PC-9 (cell line): ENCODE results near the gene ZBTB7C. TPM values are rescaled to one million over a fixed set of nuclear protein-coding genes. Genes with fewer than 3 reads are reported as not detected.

ENCODE experiments used
- BruUV-seq: library from RNA; stranded (reverse); fragments of 400-500 nt; replicated peaks from 2 replicates; lab custom pipeline; 2021; lab: Mats Ljungman, UMichigan
- CTCF ChIA-PET: fragments of 300-600 bp; sonication (Branson Sonifier 250); formaldehyde crosslinking; loops from one replicate; lab custom pipeline; 2022; ENCODE audit warnings: antibody characterized with exemption; lab: Charles Lee
- POLR2A ChIA-PET: fragments of 300-600 bp; sonication (Branson Sonifier 250); formaldehyde crosslinking; loops from one replicate; lab custom pipeline; 2022; ENCODE audit warnings: antibody characterized with exemption; ENCODE audit not compliant: unreplicated experiment; lab: Charles Lee
- DNase-seq, 2 experiments: peaks; one replicate each; pipeline versions ENCODE4 v3.0.0 to v3.0.0-alpha.2; 2015 to 2022; ENCODE audit warnings: mixed read lengths in 1 of 2
- H2AFZ ChIP-seq: fragments of 200-600 bp; sonication (generic); 2 replicates; pipeline ENCODE4 v1.8.1; 2017; ENCODE audit warnings: antibody characterized with exemption
- H3F3A ChIP-seq: fragments of 200-600 bp; sonication (generic); 2 replicates; pipeline ENCODE4 v1.8.1; 2017; ENCODE audit warnings: antibody characterized with exemption, mild to moderate bottlenecking, low read depth; ENCODE audit not compliant: insufficient read depth
- H3K27ac ChIP-seq: fragments of 200-600 bp; sonication (generic); 2 replicates; pipeline ENCODE4 v1.6.1; 2016; ENCODE audit warnings: mixed run types
- H3K27me3 ChIP-seq: fragments of 200-600 bp; sonication (generic); 2 replicates; pipeline ENCODE4 v1.6.1; 2016; ENCODE audit warnings: low read depth, mixed run types; ENCODE audit not compliant: insufficient read depth
- H3K36me3 ChIP-seq: fragments of 200-600 bp; sonication (generic); 2 replicates; pipeline ENCODE4 v1.6.1; 2016; ENCODE audit warnings: low read depth, mixed run types
- H3K4me1 ChIP-seq: fragments of 200-600 bp; sonication (generic); replicated peaks from 2 replicates; pipeline ENCODE4 v1.6.1; 2016; ENCODE audit warnings: mixed run types; ENCODE audit not compliant: insufficient read depth
- H3K4me2 ChIP-seq: fragments of 200-600 bp; sonication (generic); 2 replicates; pipeline ENCODE4 v1.6.1; 2017; ENCODE audit warnings: mixed run types
- H3K4me3 ChIP-seq: fragments of 200-600 bp; sonication (generic); 2 replicates; pipeline ENCODE4 v1.6.1; 2016; ENCODE audit warnings: mixed run types
- H3K79me2 ChIP-seq: fragments of 200-600 bp; sonication (generic); 2 replicates; pipeline ENCODE4 v1.6.1; 2017; ENCODE audit warnings: low read depth, mixed run types
- H3K9me2 ChIP-seq: fragments of 200-600 bp; sonication (generic); 2 replicates; pipeline ENCODE4 v1.8.1; 2017; ENCODE audit warnings: mild to moderate bottlenecking; ENCODE audit not compliant: insufficient read depth
- H3K9me3 ChIP-seq: fragments of 200-600 bp; sonication (generic); 2 replicates; pipeline ENCODE4 v1.8.1; 2016; ENCODE audit warnings: low read depth; ENCODE audit not compliant: insufficient read depth
- H4K20me1 ChIP-seq: fragments of 200-600 bp; sonication (generic); 2 replicates; pipeline ENCODE4 v1.8.1; 2017; ENCODE audit not compliant: insufficient read depth
- EZH2 ChIP-seq: fragments of 200-600 bp; sonication (generic); IDR thresholded peaks from 2 replicates; pipeline ENCODE4 v1.8.0; 2017; ENCODE audit warnings: antibody characterized with exemption, low read depth
- intact Hi-C: fragments of 100-400 bp; cut with micrococcal nuclease; formaldehyde crosslinking; loops from one replicate; pipeline ENCODE4 v1.10.0; 2022; ENCODE audit not compliant: unreplicated experiment
- total RNA-seq: library from RNA; stranded (reverse); gene quantifications from 2 replicates; pipeline ENCODE4 v1.2.3, GENCODE V29; 2021
- TF ChIP-seq, protein P1 (sequence below): fragments of 200-600 bp; sonication (generic); conservative IDR thresholded peaks from 2 replicates; pipeline ENCODE4 v1.6.1; 2017; ENCODE audit warnings: mixed run types, antibody characterized with exemption, mild to moderate bottlenecking, moderate library complexity

ZBTB7C gene
- total RNA-seq, 1 experiment from 2014 or later: not detected

DNA sequence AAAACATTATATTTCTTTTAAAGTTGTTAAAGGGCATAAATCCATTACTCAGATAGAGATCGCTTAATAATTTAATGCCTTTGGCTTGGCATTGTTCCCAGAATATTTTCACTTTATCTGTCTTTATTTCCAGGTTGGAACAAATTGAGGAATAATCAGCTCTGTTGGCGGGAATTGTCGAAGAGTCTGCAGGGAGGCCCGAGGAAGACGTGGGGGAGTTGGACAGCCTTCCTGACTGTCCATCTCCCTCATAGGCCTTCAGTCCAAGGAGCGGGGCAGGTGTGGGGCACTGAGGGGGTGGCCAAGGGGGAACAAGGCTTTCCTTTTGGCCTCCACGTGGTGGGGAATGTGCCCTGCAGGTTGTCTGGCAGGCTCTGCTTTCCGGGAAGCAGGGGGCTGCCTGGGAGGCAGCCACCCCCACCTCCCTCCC, 179.6 kb downstream of the ZBTB7C start:
- Histone ChIP-seq H3K4me1 (peaks cover 50% of the 10 kb centered on the region), H3K4me2 (no peak overlapping the region), H3K79me2 (no peaks in the 10 kb centered on the region), H4K20me1 (0 out of 2 replicates have a peak, but pooled peaks cover 3% of the 10 kb centered on the region), H2AFZ (no peak overlapping the region), H3K9me2 (no peaks in the 10 kb centered on the region), H3K27ac (no peak overlapping the region), H3K9me3 (no peaks in the 10 kb centered on the region), H3K4me3 (no peak overlapping the region), H3K27me3 (no peaks in the 10 kb centered on the region), H3F3A (peaks cover 29% of the 10 kb centered on the region), H3K36me3 (no peaks in the 10 kb centered on the region)
- intact Hi-C loops: loop anchor here (5.0 kb wide), 2 partner anchors 197 to 433 kb away; no protein-coding TSS in a partner anchor
- POLR2A ChIA-PET: no interaction called here
- CTCF ChIA-PET: interaction anchor here (1.0 kb wide), 1 partner anchor 216 kb away, joined by 4 read pairs; no protein-coding TSS in a partner anchor
- no peak for TF ChIP-seq EZH2
- TF ChIP-seq, protein P1, sequence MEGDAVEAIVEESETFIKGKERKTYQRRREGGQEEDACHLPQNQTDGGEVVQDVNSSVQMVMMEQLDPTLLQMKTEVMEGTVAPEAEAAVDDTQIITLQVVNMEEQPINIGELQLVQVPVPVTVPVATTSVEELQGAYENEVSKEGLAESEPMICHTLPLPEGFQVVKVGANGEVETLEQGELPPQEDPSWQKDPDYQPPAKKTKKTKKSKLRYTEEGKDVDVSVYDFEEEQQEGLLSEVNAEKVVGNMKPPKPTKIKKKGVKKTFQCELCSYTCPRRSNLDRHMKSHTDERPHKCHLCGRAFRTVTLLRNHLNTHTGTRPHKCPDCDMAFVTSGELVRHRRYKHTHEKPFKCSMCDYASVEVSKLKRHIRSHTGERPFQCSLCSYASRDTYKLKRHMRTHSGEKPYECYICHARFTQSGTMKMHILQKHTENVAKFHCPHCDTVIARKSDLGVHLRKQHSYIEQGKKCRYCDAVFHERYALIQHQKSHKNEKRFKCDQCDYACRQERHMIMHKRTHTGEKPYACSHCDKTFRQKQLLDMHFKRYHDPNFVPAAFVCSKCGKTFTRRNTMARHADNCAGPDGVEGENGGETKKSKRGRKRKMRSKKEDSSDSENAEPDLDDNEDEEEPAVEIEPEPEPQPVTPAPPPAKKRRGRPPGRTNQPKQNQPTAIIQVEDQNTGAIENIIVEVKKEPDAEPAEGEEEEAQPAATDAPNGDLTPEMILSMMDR: no peak
- BruUV-seq: no TSS peak
- no peak for DNase-seq

DNA sequence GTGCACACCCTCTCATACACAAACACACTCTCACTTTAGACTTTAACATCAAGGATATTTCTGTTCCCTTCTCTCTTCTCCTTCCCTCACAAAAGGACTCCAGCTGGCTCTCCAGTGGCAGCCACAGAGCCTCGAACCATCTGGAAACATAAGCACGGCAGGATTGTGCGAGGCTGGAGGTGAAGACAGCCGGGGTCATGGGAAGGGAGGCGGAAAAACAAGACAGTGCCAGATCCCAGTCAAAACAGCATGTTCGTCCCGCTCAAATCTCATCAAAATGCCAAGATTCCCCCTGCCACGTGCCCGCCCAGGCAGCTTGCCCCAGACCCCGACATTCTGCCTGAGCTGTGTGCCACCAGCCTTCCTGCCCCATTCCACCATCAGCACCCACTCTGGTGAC, 180.3 kb downstream of the ZBTB7C start:
- intact Hi-C loops: loop anchor here (5.0 kb wide), 2 partner anchors 197 to 433 kb away; no protein-coding TSS in a partner anchor
- ChIA-PET CTCF (no interaction called here), POLR2A (no interaction called here)
- H4K20me1 ChIP-seq: 0 out of 2 replicates have a peak, but pooled peaks cover 3% of the 10 kb centered on the region
- peak overlapping the region; percentile 45; the same call in 1 of the 2 replicates for H3K27ac ChIP-seq
- no peaks in the 10 kb centered on the region for H3K9me3 ChIP-seq
- no peaks in the 10 kb centered on the region; the same call in 1 of the 2 replicates for H3K27me3 ChIP-seq
- peaks cover 50% of the 10 kb centered on the region for H3K4me1 ChIP-seq
- TF ChIP-seq EZH2: no peak
- TF ChIP-seq, protein P1: no peak
- no peak overlapping the region for H3K4me3 ChIP-seq
- no peak for DNase-seq
- H3F3A ChIP-seq: peaks cover 29% of the 10 kb centered on the region
- no peak overlapping the region for H2AFZ ChIP-seq
- H3K4me2 ChIP-seq: peak overlapping the region; percentile 60
- H3K36me3 ChIP-seq: no peaks in the 10 kb centered on the region
- no peaks in the 10 kb centered on the region for H3K79me2 ChIP-seq
- BruUV-seq: no TSS peak
- H3K9me2 ChIP-seq: no peaks in the 10 kb centered on the region

DNA sequence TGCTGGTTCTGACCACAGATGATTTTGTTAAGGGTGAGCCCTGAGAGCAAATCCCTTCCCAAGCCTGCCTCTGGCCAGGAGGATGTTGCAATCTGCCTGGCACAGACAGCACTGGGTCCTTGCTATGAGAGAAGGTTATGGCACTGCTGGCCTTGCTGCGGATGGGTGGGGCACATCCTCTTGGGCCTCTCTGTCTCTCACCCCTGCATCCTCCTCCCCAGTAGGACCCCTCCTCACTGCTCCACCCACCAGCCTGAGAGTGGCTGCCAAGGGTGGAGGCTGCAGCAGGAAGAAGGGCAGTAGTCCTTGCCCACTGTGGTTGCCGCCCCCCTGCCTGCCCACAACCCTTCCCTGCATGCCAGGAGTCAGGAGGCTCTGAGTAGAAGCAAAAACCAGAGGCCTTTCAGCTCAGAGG, 180.9 kb downstream of the ZBTB7C start:
- POLR2A ChIA-PET: no interaction called here
- Histone ChIP-seq H3K9me3 (no peaks in the 10 kb centered on the region), H3K4me3 (no peak overlapping the region), H3F3A (peaks cover 29% of the 10 kb centered on the region), H3K27ac (peak overlapping the region; percentile 56), H3K4me2 (peak overlapping the region; percentile 60), H4K20me1 (0 out of 2 replicates have a peak, but pooled peaks cover 3% of the 10 kb centered on the region), H3K79me2 (no peaks in the 10 kb centered on the region), H3K4me1 (peaks cover 50% of the 10 kb centered on the region), H2AFZ (no peak overlapping the region), H3K36me3 (no peaks in the 10 kb centered on the region), H3K9me2 (no peaks in the 10 kb centered on the region), H3K27me3 (no peaks in the 10 kb centered on the region; the same call in 1 of the 2 replicates)
- no TSS peak for BruUV-seq
- DNase-seq: peak; percentile 44 to 78
- CTCF ChIA-PET: no interaction called here
- intact Hi-C loops: loop anchor here (5.0 kb wide), 2 partner anchors 196 to 434 kb away; no protein-coding TSS in a partner anchor
- no peak for TF ChIP-seq EZH2
- TF ChIP-seq, protein P1: no peak
